Esophagus muscularis mucosa (tissue), 4 donors: ENCODE results near the gene VWC2L.

Experiments
- CTCF ChIP-seq, 3 experiments: fragments of 200-600 bp in 2 of 3; fragments of 450-650 bp in 1 of 3; sonication (generic) in 2 of 3; IDR thresholded peaks; one replicate each; pipeline ENCODE4 v1.5.1; 2017 to 2019; ENCODE audit warnings: antibody characterized with exemption in 3 of 3, mild to moderate bottlenecking in 2 of 3, moderate library complexity in 1 of 3
- EP300 ChIP-seq: sonication (generic); formaldehyde crosslinking; IDR thresholded peaks from one replicate; pipeline ENCODE4 v1.6.1; 2017; ENCODE audit warnings: antibody characterized with exemption
- POLR2A ChIP-seq: fragments of 450-650 bp; IDR thresholded peaks from one replicate; pipeline ENCODE4 v1.6.1; 2017; ENCODE audit warnings: antibody characterized with exemption, moderate library complexity, mild to moderate bottlenecking, low read depth
- POLR2AphosphoS5 ChIP-seq, 2 donors: sonication (generic); formaldehyde crosslinking; IDR thresholded peaks; one replicate each; pipeline ENCODE4 v1.6.1; 2017; ENCODE audit warnings: antibody characterized with exemption in 2 of 2

- no peak for TF ChIP-seq CTCF (IDR thresholded peaks at IDR 0.05)
- no peak for TF ChIP-seq POLR2AphosphoS5 (IDR thresholded peaks at IDR 0.05)
- no peak for TF ChIP-seq POLR2A
- no peak for TF ChIP-seq EP300
Measured at GRCh38 chr2:214514704-214515103, 103.8 kb downstream of the VWC2L start.
